Adrenal gland (tissue), 12 donors: ENCODE results near the gene RADIL. TPM values are rescaled to one million over a fixed set of nuclear protein-coding genes. Genes with fewer than 3 reads are reported as not detected.

Experiments used
- DNase-seq, 7 donors: peaks; one replicate each; pipeline ENCODE4 v3.0.0-alpha.2; 2019 to 2020
- H3K27ac ChIP-seq, 5 donors: fragments of 200-600 bp; sonication (generic) in 4 of 5; 1 replicate in 3 of 5; 2 replicates in 2 of 5; pipeline versions ENCODE4 v1.5.1 to v1.8.0; 2016 to 2020; ENCODE audit warnings: mild to moderate bottlenecking in 1 of 5
- H3K27me3 ChIP-seq: fragments of 200-600 bp; 2 replicates; pipeline ENCODE4 v1.8.0; 2021
- H3K36me3 ChIP-seq, 2 donors: fragments of 200-600 bp; replicated peaks in 1 of 2; 1 replicate in 1 of 2; 2 replicates in 1 of 2; pipeline versions ENCODE4 v1.5.1 to v1.8.0; 2018 to 2022
- H3K4me1 ChIP-seq, 2 donors: fragments of 200-600 bp; replicated peaks in 1 of 2; 1 replicate in 1 of 2; 2 replicates in 1 of 2; pipeline versions ENCODE4 v1.5.1 to v1.8.0; 2018 to 2021
- H3K4me3 ChIP-seq, 4 donors: fragments of 200-600 bp; sonication (generic) in 3 of 4; one replicate each; pipeline ENCODE4 v1.5.1; 2016 to 2018
- H3K9me3 ChIP-seq, 3 donors: fragments of 200-600 bp; sonication (generic) in 1 of 3; replicated peaks in 1 of 3; 1 replicate in 2 of 3; 2 replicates in 1 of 3; pipeline versions ENCODE4 v1.5.1 to v1.8.0; 2016 to 2021
- CTCF ChIP-seq, 6 experiments: fragments of 450-650 bp in 4 of 6; fragments of 200-600 bp in 2 of 6; sonication (generic) in 1 of 6; IDR thresholded peaks; 1 replicate in 5 of 6; 2 replicates in 1 of 6; pipeline versions ENCODE4 v1.5.1 to v1.8.0; 2016 to 2021; ENCODE audit warnings: antibody characterized with exemption in 6 of 6, mild to moderate bottlenecking in 2 of 6, moderate library complexity in 1 of 6
- POLR2A ChIP-seq, 2 donors: fragments of 450-650 bp; IDR thresholded peaks; one replicate each; pipeline ENCODE4 v1.6.1; 2017; ENCODE audit warnings: antibody characterized with exemption in 2 of 2, mild to moderate bottlenecking in 2 of 2, moderate library complexity in 1 of 2
- WGBS, 4 donors: extraction: QIAGEN DNeasy Blood & Tissue Kit in 2 of 4; methylation state at CpG; one replicate each; pipeline versions ENCODE4 v1.1.5 to v1.1.7; 2013 to 2017; 5-methylcytosine and 5-hydroxymethylcytosine counted together
- intact Hi-C, 2 donors: fragments of 100-400 bp; cut with DNase I; formaldehyde crosslinking; loops; one replicate each; pipeline versions ENCODE4 v1.14.1 to v1.15.0; 2022 to 2023
- polyA plus RNA-seq, 3 donors: library from polyadenylated mRNA; stranded (reverse); fragments of 200-250 nt in 2 of 3; fragments of 350-450 nt in 1 of 3; fragmentation: Illumina TruSeq in 1 of 3; extraction: RNeasy Lipid Tissue Mini Kit (QIAGEN cat#74804) in 1 of 3; gene quantifications; one replicate each; pipeline ENCODE4 v1.2.3, GENCODE V29; 2013 to 2014
- total RNA-seq, 9 donors: library from RNA; depleted of rRNA in 4 of 9; stranded (reverse); fragments of >200 nt in 4 of 9; fragments of 120-200 nt in 1 of 9; fragmentation: NEBNext Ultra II Directional in 1 of 9; extraction: Animal tissue kit (Norgen Biotek cat#: 25700) in 1 of 9; gene quantifications; one replicate each; pipeline versions ENCODE4 v1.1.0 to v1.2.4, GENCODE V29; 2013 to 2023
- donor health status: healthy with polysubstance abuse.
- donor health status: Bipolar disorder and iron deficiency.
- donor health status: DM: yes; HTN: yes; CAD: no.
- donor health status: DM: no; HTN: no; CAD: no.
- donor health status: DM: no; HTN: no; CAD: no.
- donor health status: DM: yes; HTN: yes; CAD: no.

RADIL gene
- total and polyA plus RNA-seq, 12 donors, result 0.16 to 7.8 (median 1.4) TPM

- Histone ChIP-seq H3K27ac (no peak overlapping the region), H3K4me3 (no peak overlapping the region), H3K36me3 (no peaks in the 10 kb centered on the region), H3K27me3 (peaks cover 9% of the 10 kb centered on the region), H3K4me1 (no peaks in the 10 kb centered on the region), H3K9me3 (no peaks in the 10 kb centered on the region)
- DNase-seq, result no peak
- intact Hi-C loops, result no loop called here
- WGBS, 4 donors, result 74 to 88% (median 82%) methylated on average over 14 of the region's 14 CpGs
- no peak for TF ChIP-seq POLR2A (IDR thresholded peaks at IDR 0.05)
- no peak for TF ChIP-seq CTCF (IDR thresholded peaks at IDR 0.05)
Observed at GRCh38 chr7:4809666-4810065, 73.8 kb downstream of the RADIL start.

GRCh38 chr7:4809091-4809591 is 74.4 kb downstream of the RADIL start:
- H3K27me3 ChIP-seq, result peaks cover 9% of the 10 kb centered on the region
- no peak overlapping the region for H3K27ac ChIP-seq
- 65 to 76% (median 73%) methylated on average over 18 to 38 of the region's 38 CpGs for WGBS, 4 donors
- intact Hi-C loops, result no loop called here
- no peak overlapping the region for H3K4me3 ChIP-seq
- H3K36me3 ChIP-seq, result no peaks in the 10 kb centered on the region
- H3K4me1 ChIP-seq, result no peaks in the 10 kb centered on the region
- TF ChIP-seq POLR2A (IDR thresholded peaks at IDR 0.05) (no peak), CTCF (IDR thresholded peaks at IDR 0.05) (no peak)
- no peaks in the 10 kb centered on the region for H3K9me3 ChIP-seq
- DNase-seq, result no peak

- no peak overlapping the region for H3K27ac ChIP-seq
- WGBS, 4 donors, result 82 to 85% (median 83%) methylated on average over 35 to 37 of the region's 37 CpGs
- intact Hi-C loops, result no loop called here
- H3K27me3 ChIP-seq, result peaks cover 9% of the 10 kb centered on the region
- H3K4me3 ChIP-seq, result no peak overlapping the region
- no peaks in the 10 kb centered on the region for H3K36me3 ChIP-seq
- TF ChIP-seq CTCF (IDR thresholded peaks at IDR 0.05), result no peak
- no peak for TF ChIP-seq POLR2A (IDR thresholded peaks at IDR 0.05)
- H3K9me3 ChIP-seq, result no peaks in the 10 kb centered on the region
- no peak for DNase-seq
- H3K4me1 ChIP-seq, result no peaks in the 10 kb centered on the region
Observed at GRCh38 chr7:4808565-4808964, 75.0 kb downstream of the RADIL start.

- Histone ChIP-seq H3K4me1 (no peaks in the 10 kb centered on the region), H3K27ac (no peak overlapping the region), H3K27me3 (peaks cover 9% of the 10 kb centered on the region), H3K36me3 (no peaks in the 10 kb centered on the region), H3K4me3 (no peak overlapping the region), H3K9me3 (no peaks in the 10 kb centered on the region)
- 51 to 58% (median 52%) methylated on average over 5 of the region's 5 CpGs for WGBS, 4 donors
- no peak for TF ChIP-seq POLR2A (IDR thresholded peaks at IDR 0.05)
- no peak for TF ChIP-seq CTCF (IDR thresholded peaks at IDR 0.05)
- DNase-seq, result no peak
- intact Hi-C loops, result no loop called here
Observed at GRCh38 chr7:4808026-4808425, 75.5 kb downstream of the RADIL start.
